Rectal smooth muscle tissue (tissue), 1 donor: ENCODE results near the gene SPANXA2.
"Not testable (repeated sequence)": the region's sequence is repeated elsewhere in the genome, so short reads cannot be mapped to it uniquely, and the experiment has no call there.

Experiments
- H3K27ac ChIP-seq: one replicate; pipeline ENCODE4 v1.7.0; 2013; ENCODE audit warnings: low read depth, low read length, inconsistent platforms
- H3K27me3 ChIP-seq: one replicate; pipeline ENCODE4 v1.7.0; 2013; ENCODE audit warnings: low read length; ENCODE audit not compliant: control insufficient read depth, insufficient read depth
- H3K36me3 ChIP-seq: one replicate; pipeline ENCODE4 v1.7.0; 2013; ENCODE audit warnings: low read length; ENCODE audit not compliant: control insufficient read depth, insufficient read depth
- H3K4me1 ChIP-seq: one replicate; pipeline ENCODE4 v1.7.0; 2013; ENCODE audit warnings: low read length; ENCODE audit not compliant: control insufficient read depth, insufficient read depth
- H3K4me3 ChIP-seq: one replicate; pipeline ENCODE4 v1.7.0; 2013; ENCODE audit warnings: low read length
- H3K9ac ChIP-seq: one replicate; pipeline ENCODE4 v1.7.0; 2013; ENCODE audit warnings: low read length

SPANXA2 gene

GRCh38 chrX:141589408-141589807, at the start of gene SPANXA2:
Gene SPANXA2, plus strand, starts transcription at chrX:141589708. Its CDS starts 60 bp downstream, at chrX:141589768.
- not testable (repeated sequence) for H3K27ac ChIP-seq, H3K9ac ChIP-seq

GRCh38 chrX:141542551-141542950, 47.0 kb upstream of the SPANXA2 start:
- H3K4me3 ChIP-seq = not testable (repeated sequence)

More at GRCh38 chrX:141589408-141589807, at the start of gene SPANXA2:
- not testable (repeated sequence) for H3K4me1 ChIP-seq, H3K36me3 ChIP-seq, H3K4me3 ChIP-seq, H3K27me3 ChIP-seq

GRCh38 chrX:141584638-141585037, 4.9 kb upstream of the SPANXA2 start, which contains the start of gene SPANXA1:
Gene SPANXA1, minus strand, starts transcription at chrX:141584738. Its CDS starts 60 bp downstream, at chrX:141584678.
- not testable (repeated sequence) for H3K4me3 ChIP-seq, H3K27me3 ChIP-seq, H3K9ac ChIP-seq, H3K36me3 ChIP-seq, H3K4me1 ChIP-seq, H3K27ac ChIP-seq

More at GRCh38 chrX:141542551-141542950, 47.0 kb upstream of the SPANXA2 start:
- not testable (repeated sequence) for H3K4me1 ChIP-seq, H3K27ac ChIP-seq, H3K27me3 ChIP-seq, H3K9ac ChIP-seq, H3K36me3 ChIP-seq

GRCh38 chrX:141609111-141609510, 19.6 kb downstream of the SPANXA2 start:
- Histone ChIP-seq H3K9ac (no peak overlapping the region), H3K36me3 (no peaks in the 10 kb centered on the region), H3K4me3 (no peak overlapping the region), H3K4me1 (no peaks in the 10 kb centered on the region), H3K27ac (no peak overlapping the region), H3K27me3 (no peaks in the 10 kb centered on the region)

- no peak overlapping the region for H3K27ac ChIP-seq
- no peaks in the 10 kb centered on the region for H3K36me3 ChIP-seq
- no peak overlapping the region for H3K9ac ChIP-seq
- H3K4me1 ChIP-seq = no peaks in the 10 kb centered on the region
- no peak overlapping the region for H3K4me3 ChIP-seq
- H3K27me3 ChIP-seq = no peaks in the 10 kb centered on the region
These were observed 29.8 kb downstream of the SPANXA2 start for GRCh38 chrX:141619336-141619735.

GRCh38 chrX:141632124-141632523, 42.6 kb downstream of the SPANXA2 start:
- Histone ChIP-seq H3K27ac (no peak overlapping the region), H3K9ac (no peak overlapping the region), H3K4me3 (no peak overlapping the region), H3K4me1 (no peaks in the 10 kb centered on the region), H3K36me3 (no peaks in the 10 kb centered on the region), H3K27me3 (no peaks in the 10 kb centered on the region)

GRCh38 chrX:141638550-141638949, 49.0 kb downstream of the SPANXA2 start:
- Histone ChIP-seq H3K4me1 (no peaks in the 10 kb centered on the region), H3K4me3 (no peak overlapping the region), H3K9ac (no peak overlapping the region), H3K27me3 (no peaks in the 10 kb centered on the region), H3K36me3 (no peaks in the 10 kb centered on the region), H3K27ac (no peak overlapping the region)
